Peyer's patch (tissue), 4 donors: Measurements from ENCODE around the gene HECTD4. TPM values are rescaled to one million over a fixed set of nuclear protein-coding genes. Genes with fewer than 3 reads are reported as not detected.

Source experiments
- DNase-seq, 3 donors: peaks; one replicate each; pipeline ENCODE4 v3.0.0-alpha.2; 2017 to 2019
- H3K27ac ChIP-seq, 4 donors: fragments of 200-600 bp; sonication (generic); one replicate each; pipeline ENCODE4 v1.5.1; 2016 to 2019
- H3K27me3 ChIP-seq, 2 donors: fragments of 200-600 bp; sonication (generic); one replicate each; pipeline ENCODE4 v1.5.1; 2019
- H3K36me3 ChIP-seq, 3 donors: fragments of 200-600 bp; sonication (generic); one replicate each; pipeline ENCODE4 v1.5.1; 2016 to 2019
- H3K4me1 ChIP-seq, 4 donors: fragments of 200-600 bp; sonication (generic); one replicate each; pipeline ENCODE4 v1.5.1; 2016 to 2019
- H3K4me3 ChIP-seq, 4 donors: fragments of 200-600 bp; sonication (generic); 1 replicate in 3 of 4; 2 replicates in 1 of 4; pipeline ENCODE4 v1.5.1; 2016 to 2019; ENCODE audit warnings: mild to moderate bottlenecking in 1 of 4
- H3K9me3 ChIP-seq, 4 donors: fragments of 200-600 bp; sonication (generic); one replicate each; pipeline ENCODE4 v1.5.1; 2016 to 2019; ENCODE audit warnings: mild to moderate bottlenecking in 1 of 4
- POLR2A ChIP-seq, 2 donors: fragments of 450-650 bp; IDR thresholded peaks; one replicate each; pipeline ENCODE4 v1.5.1; 2017; ENCODE audit warnings: antibody characterized with exemption in 2 of 2, mild to moderate bottlenecking in 2 of 2, moderate library complexity in 2 of 2
- total RNA-seq, 4 donors: library from RNA; depleted of rRNA; stranded (reverse); fragments of >200 nt; gene quantifications; one replicate each; pipeline ENCODE4 v1.1.0, GENCODE V29; 2016
- TF ChIP-seq, protein P1 (sequence below), 6 experiments: fragments of 450-650 bp in 4 of 6; fragments of 200-600 bp in 2 of 6; sonication (generic) in 1 of 6; IDR thresholded peaks; one replicate each; pipeline ENCODE4 v1.5.1; 2017 to 2019; ENCODE audit warnings: antibody characterized with exemption in 6 of 6, mild to moderate bottlenecking in 3 of 6, moderate library complexity in 1 of 6

HECTD4 gene
- total RNA-seq, 4 donors from 2014 or later: 49.9 to 118 (median 87.3) TPM

DNA sequence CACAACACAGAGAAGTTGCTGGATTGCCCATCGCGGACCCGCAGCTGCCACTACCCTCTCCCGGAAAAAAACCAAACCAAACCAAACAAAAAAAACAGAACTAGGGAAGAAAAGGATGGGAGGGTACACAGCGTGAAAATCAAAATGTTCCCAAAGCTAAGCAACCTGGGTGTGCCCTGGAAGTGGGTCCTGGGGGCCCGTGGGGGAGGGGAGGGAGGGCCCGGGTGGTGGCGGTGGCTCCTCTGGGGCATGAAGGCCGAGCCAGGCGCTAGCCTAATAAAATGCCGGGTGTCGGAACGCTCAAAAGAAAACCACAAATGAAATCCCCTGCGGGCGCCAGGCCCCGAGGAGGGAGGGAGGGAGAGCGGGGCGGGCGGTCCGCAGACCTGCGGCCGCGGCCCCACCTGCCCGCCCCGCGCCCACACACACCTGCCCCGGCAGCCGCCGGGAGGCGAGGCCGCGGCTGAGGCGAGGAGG is 787 bp downstream of the HECTD4 start:
- no peaks in the 10 kb centered on the region for H3K9me3 ChIP-seq
- peaks cover 0 to 18% (median 2%) of the 10 kb centered on the region in 4 donors for H3K4me1 ChIP-seq
- TF ChIP-seq, protein P1, sequence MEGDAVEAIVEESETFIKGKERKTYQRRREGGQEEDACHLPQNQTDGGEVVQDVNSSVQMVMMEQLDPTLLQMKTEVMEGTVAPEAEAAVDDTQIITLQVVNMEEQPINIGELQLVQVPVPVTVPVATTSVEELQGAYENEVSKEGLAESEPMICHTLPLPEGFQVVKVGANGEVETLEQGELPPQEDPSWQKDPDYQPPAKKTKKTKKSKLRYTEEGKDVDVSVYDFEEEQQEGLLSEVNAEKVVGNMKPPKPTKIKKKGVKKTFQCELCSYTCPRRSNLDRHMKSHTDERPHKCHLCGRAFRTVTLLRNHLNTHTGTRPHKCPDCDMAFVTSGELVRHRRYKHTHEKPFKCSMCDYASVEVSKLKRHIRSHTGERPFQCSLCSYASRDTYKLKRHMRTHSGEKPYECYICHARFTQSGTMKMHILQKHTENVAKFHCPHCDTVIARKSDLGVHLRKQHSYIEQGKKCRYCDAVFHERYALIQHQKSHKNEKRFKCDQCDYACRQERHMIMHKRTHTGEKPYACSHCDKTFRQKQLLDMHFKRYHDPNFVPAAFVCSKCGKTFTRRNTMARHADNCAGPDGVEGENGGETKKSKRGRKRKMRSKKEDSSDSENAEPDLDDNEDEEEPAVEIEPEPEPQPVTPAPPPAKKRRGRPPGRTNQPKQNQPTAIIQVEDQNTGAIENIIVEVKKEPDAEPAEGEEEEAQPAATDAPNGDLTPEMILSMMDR (IDR thresholded peaks at IDR 0.05): no peak
- no peak for TF ChIP-seq POLR2A (IDR thresholded peaks at IDR 0.05)
- H3K27me3 ChIP-seq: no peaks in the 10 kb centered on the region
- peak overlapping the region; percentile 73 to 94 (median 88) for H3K27ac ChIP-seq
- H3K36me3 ChIP-seq: no peaks in the 10 kb centered on the region
- H3K4me3 ChIP-seq: peak overlapping the region; percentile 89 to 99 (median 94)
- DNase-seq: peak in 2 of 3 donors; percentile 21 to 51

DNA sequence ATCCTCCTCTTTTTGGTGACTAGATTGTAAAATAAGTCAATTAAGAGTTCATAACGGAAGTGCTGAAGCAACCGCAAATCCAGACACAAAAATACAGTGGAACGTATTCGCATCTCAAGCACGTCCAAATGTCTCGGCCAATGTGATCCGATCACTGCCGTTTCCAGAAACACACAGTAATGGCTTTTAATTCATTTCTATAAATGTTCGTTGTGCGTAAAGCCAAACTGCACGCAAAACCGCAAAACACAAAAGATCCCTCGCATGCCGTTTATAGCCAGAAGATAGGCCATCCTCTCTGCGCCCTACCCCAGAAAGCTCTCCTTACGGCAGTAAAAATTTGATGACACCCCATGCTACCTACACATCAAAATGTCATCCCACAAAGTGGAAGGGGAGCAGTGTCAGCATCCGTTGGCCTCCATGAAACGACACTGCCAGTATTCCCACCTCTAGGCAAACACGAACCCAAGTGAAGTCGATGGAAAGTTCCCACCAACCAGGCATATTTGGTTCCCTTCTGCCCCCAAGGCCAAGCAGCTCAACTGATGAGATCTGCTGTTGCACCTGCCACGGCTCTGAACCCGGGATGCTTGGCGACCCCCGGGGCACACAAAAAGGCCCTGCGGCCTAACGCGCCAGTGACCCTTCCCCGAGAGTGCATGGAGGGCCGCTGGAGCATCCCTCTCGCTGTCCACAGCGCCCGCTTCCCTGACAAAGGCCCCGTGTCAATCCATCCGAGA is 1.4 kb downstream of the HECTD4 start:
- Histone ChIP-seq H3K27ac (peak overlapping the region in 1 of 4 donors; percentile 91), H3K9me3 (no peaks in the 10 kb centered on the region), H3K4me1 (peaks cover 0 to 18% (median 2%) of the 10 kb centered on the region in 4 donors), H3K4me3 (peak overlapping the region; percentile 89 to 99 (median 94)), H3K27me3 (no peaks in the 10 kb centered on the region), H3K36me3 (no peaks in the 10 kb centered on the region)
- DNase-seq: peak in 1 of 3 donors; percentile 45
- no peak for TF ChIP-seq POLR2A (IDR thresholded peaks at IDR 0.05)
- TF ChIP-seq, protein P1 (IDR thresholded peaks at IDR 0.05): no peak

DNA sequence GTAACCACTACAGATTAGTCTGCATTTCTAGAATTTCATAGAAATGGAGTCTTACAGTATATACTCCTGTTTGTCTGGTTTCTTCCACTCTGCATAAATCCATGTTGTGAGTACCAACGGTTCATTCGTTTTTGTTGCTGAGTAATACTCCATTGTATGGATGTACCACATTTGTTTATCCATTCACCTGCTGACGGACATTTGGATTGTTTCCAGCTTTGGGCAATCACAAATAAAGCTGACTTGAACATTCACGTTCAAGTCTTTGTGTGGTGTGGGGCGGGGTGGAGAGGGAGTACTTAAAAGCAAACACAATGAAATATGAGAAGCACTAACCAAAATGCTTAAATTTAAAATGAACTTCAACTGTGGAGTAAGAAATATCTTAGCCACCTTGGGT is 7.1 kb downstream of the HECTD4 start:
- H3K27ac ChIP-seq: no peak overlapping the region
- H3K36me3 ChIP-seq: no peaks in the 10 kb centered on the region
- no peaks in the 10 kb centered on the region for H3K27me3 ChIP-seq
- TF ChIP-seq, protein P1 (IDR thresholded peaks at IDR 0.05): no peak
- TF ChIP-seq POLR2A (IDR thresholded peaks at IDR 0.05): no peak
- H3K4me1 ChIP-seq: peaks cover 0 to 12% (median 0%) of the 10 kb centered on the region in 4 donors
- no peak overlapping the region for H3K4me3 ChIP-seq
- DNase-seq: no peak
- no peaks in the 10 kb centered on the region for H3K9me3 ChIP-seq

DNA sequence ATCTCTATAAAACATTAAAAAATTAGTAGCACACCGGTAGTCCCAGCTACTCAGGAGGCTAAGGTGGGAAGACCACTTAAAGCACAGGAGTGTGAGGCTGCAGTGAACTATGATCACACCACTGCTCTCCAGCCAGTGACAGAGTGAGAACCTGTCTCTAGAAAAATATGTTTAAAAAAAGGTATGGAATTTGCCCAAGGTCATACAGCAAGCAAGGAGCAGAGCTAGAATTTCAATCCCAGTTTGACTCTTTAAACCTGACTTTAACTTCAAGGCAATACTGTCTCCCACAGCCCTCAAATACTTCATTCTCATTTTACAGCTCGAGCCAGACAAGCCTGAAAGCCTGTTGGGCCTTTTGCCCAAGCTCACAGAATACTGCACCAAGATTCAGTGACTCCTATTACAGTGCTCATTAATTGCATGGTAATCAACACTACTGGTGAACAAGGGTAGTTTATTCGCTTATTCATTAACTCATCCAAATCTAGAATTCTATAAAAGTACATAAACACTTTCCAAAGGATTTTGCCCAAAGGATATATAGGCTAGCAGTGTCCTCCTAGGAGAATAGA is 8.0 kb downstream of the HECTD4 start:
- no peak for DNase-seq
- Histone ChIP-seq H3K4me1 (peaks cover 0 to 6% (median 0%) of the 10 kb centered on the region in 4 donors), H3K36me3 (no peaks in the 10 kb centered on the region), H3K4me3 (no peak overlapping the region), H3K27ac (no peak overlapping the region), H3K9me3 (no peaks in the 10 kb centered on the region), H3K27me3 (no peaks in the 10 kb centered on the region)
- no peak for TF ChIP-seq POLR2A (IDR thresholded peaks at IDR 0.05)
- TF ChIP-seq, protein P1 (IDR thresholded peaks at IDR 0.05): no peak

DNA sequence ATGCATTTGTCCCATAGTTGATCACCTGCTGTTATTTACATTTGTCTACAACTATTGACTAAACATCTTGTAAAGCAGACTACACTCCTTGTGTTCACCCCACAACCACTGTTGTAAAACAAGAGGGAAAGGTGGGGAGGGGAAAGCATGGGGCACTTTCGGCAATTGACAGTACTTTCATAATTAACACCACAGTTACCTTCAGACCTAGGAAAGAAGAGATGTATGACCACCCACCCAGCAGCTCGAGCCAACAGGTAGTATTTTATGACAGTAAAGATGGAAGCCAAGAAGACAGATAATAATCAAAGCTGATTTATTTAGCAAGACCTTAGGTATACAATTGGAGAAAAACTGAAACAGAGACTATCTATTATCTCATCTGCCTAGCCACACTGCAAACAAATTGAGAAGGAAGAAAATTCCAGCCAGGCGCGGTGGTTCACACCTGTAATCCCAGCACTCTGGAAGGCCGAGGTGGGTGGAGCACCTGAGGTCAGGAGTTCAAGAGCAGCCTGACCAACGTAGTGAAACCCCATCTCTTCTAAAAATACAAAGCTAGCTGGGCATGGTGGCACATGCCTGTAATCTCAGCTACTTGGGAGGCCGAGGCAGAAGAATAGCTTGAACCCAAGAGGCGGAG is 11.2 kb downstream of the HECTD4 start:
- Histone ChIP-seq H3K27me3 (no peaks in the 10 kb centered on the region), H3K9me3 (no peaks in the 10 kb centered on the region), H3K4me1 (peaks cover 0 to 6% (median 0%) of the 10 kb centered on the region in 4 donors), H3K27ac (no peak overlapping the region), H3K4me3 (no peak overlapping the region), H3K36me3 (no peaks in the 10 kb centered on the region)
- DNase-seq: no peak
- TF ChIP-seq POLR2A (IDR thresholded peaks at IDR 0.05): no peak
- TF ChIP-seq, protein P1 (IDR thresholded peaks at IDR 0.05): no peak
